ENCODE measurements around the gene ZNF496.
"Not testable (repeated sequence)": the region's sequence is repeated elsewhere in the genome, so short reads cannot be mapped to it uniquely, and the experiment has no call there.

Gene ZNF496

DNA sequence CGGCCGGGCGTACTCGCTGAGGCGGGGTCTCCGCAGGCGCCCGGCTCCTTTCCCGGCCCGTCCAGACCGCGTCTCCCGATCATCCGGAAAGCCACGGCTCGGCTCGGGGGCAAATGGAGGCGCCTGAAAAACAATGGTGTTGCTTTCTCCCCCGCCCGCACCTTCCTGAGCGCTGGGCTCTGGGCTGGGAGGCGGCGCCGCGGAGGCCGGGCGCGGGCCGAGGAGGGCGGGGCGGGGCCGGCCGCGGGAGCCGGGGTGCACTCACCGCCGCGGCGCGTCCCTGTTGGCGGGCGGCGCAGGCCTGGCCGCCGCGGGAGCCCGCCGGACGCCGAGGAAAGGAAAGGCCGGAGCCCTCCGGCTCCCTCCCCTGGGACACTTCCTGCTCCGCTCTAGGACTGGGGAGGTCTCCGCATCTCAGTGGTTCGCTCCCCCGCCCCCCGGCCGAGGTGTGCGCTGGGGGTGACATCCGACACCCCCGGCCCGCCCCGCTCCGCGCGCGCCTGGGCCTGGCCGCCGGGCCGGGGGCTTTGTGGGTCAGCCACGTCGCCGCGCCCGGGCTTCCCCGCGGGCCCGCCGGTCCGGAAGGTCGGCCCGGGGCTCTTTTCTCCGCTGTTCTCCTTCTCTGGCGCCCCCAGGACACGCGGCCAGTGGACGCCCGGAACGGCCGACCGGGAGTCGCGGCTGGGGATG lies at the start of gene ZNF496:
TSS of gene ZNF496 (minus strand) at position 343 of the 690 bp plus-strand sequence. CDS start 2,289 bp downstream, outside the sequence.
- DNase-seq (ENCODE audit: low read depth): no peak

- no peak for DNase-seq (ENCODE audit: low read depth)
Measured at GRCh38 chr1:247378334-247379073, 46.8 kb upstream of the ZNF496 start.

DNA sequence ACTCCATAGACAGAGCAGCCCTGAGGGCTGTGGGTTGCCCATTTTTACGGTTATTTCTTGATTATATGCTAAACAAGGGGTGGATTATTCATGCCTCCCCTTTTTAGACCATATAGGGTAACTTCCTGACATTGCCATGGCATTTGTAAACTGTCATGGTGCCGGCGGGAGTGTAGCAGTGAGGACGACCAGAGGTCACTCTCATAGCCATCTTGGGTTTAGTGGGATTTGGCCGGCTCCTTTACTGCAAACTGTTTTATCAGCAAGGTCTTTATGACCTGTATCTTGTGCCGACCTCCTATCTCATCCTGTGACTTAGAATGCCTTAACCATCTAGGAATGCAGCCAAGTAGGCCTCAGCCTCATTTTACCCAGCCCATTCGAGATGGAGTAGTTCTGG lies 46.0 kb upstream of the ZNF496 start:
- DNase-seq (ENCODE audit: low read depth): not testable (repeated sequence)

- no peak for DNase-seq (ENCODE audit: low read depth)
Measured at GRCh38 chr1:247376659-247377058, 45.0 kb upstream of the ZNF496 start.

- no peak for DNase-seq (ENCODE audit: low read depth)
Measured at GRCh38 chr1:247375747-247376146, 44.1 kb upstream of the ZNF496 start.

GRCh38 chr1:247374651-247375334 lies 43.1 kb upstream of the ZNF496 start:
- DNase-seq (ENCODE audit: low read depth): not testable (repeated sequence)

DNA sequence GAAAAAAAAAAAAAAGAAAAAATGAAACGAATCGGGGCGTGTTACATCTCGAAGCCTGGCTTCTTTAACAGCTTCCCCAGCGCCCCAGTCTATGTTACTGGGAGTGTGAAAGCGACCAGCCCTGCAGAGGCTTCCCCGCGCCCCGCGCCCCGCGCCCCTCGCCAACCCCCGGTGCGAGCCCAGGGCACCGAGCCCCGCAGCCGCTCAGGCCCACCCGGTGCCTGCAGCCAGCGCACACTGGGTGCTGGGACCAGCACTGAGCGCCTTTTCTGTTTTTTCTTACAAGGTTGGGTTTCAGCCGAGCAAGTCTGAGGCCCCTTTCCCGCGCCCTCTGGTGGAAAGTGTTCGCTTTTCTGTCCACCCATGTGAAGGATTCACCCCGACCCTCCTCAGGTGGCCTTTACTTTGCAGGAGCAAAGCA lies 42.1 kb upstream of the ZNF496 start:
- no peak for DNase-seq (ENCODE audit: low read depth)

GRCh38 chr1:247371801-247372259 lies 40.2 kb upstream of the ZNF496 start:
- DNase-seq (ENCODE audit: low read depth): no peak

DNA sequence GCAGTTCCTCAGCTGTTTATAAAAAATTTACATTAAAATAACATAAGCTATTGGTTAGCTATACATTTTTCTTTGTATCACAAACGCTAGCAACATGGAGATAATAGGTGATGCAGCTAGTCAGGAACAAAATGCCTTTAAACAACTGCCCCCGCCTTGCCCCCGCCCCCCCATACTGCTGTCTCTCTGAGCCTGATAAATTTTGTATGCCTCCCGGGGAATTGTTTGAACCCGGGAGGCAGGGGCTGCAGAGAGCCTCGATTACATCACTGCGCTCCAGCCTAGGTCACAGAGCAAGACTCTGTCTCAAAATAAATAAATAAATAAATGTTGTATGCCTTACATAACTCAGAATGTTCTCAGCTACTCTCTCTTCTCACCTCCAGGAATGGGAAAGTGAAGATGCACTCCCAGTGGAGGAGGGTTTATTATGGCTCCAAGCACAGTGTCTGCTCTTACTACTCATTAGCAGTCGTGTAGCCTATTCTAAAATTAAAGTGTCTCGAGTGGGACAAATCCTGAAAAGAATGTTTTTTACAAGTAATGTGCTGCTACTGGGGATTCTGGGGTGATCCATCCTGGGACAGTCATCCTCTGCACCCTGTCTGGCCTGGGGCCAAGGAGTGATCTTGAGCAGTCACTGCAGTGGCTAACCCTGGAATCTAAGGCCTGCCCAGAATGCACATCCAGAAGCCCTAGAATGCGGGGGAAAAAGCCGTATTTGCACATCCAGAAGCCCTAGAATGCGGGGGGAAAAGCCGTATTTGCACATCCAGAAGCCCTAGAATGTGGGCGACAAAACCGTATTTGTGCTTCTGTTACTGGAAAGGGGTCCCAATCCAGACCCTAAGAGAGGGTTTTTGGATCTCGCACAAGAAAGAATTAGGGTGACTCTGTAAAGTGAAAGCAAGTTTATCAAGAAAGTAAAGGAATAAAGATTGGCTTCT lies 39.4 kb upstream of the ZNF496 start:
- no peak for DNase-seq (ENCODE audit: low read depth)

DNA sequence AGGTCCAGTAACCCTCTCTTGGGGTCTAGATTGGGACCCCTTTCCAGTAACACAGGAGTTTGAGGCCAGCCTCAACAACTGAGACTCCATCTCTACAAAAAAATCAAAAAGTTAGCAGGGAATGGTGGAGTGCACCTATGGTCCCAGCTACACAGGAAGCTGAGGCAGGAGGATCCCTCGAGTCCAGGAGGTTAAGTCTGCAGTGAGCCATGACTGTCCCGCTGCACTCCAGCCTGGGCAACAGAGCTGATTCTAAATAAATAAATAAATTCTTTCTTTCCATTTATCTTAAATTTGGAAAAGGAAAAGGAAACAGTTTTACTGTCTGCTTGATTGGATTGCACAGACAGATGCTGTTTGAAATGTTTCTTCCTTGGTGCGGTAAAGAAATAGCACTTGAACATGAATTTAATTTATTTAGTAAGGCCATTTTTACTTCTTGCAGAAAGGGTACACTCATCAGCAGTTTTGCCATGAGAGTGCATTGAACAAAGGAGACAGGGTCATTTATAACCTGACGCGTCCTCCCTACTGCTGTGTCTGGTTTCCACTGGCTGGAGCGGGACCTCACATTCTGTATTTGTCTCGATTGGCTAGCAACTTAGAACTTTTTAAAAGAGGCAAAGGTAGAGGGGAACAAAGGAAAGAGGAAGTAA lies 37.0 kb upstream of the ZNF496 start:
- no peak for DNase-seq (ENCODE audit: low read depth)

GRCh38 chr1:247367786-247368422 lies 36.2 kb upstream of the ZNF496 start:
- DNase-seq (ENCODE audit: low read depth): no peak

- no peak for DNase-seq (ENCODE audit: low read depth)
Measured at GRCh38 chr1:247366926-247367645, 35.4 kb upstream of the ZNF496 start.

GRCh38 chr1:247366345-247366744 lies 34.7 kb upstream of the ZNF496 start:
- not testable (repeated sequence) for DNase-seq (ENCODE audit: low read depth)

GRCh38 chr1:247365023-247365422 lies 33.4 kb upstream of the ZNF496 start:
- DNase-seq (ENCODE audit: low read depth): no peak

DNA sequence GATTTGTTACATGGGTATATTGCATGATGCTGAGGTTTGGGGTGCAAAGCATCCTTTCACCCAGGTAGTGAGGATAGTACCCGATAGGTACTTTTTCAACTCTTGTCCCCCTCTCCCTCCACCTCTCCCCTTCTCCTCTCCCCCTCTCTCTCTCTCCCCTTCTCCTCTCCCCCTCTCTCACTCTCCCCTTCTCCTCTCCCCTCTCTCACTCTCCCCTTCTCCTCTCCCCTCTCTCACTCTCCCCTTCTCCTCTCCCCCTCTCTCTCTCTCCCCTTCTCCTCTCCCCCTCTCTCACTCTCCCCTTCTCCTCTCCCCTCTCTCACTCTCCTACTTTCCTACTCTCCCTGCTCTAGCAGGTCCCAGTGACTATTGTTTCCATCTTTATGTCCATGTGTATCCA lies 31.3 kb upstream of the ZNF496 start:
- not testable (repeated sequence) for DNase-seq (ENCODE audit: low read depth)

DNA sequence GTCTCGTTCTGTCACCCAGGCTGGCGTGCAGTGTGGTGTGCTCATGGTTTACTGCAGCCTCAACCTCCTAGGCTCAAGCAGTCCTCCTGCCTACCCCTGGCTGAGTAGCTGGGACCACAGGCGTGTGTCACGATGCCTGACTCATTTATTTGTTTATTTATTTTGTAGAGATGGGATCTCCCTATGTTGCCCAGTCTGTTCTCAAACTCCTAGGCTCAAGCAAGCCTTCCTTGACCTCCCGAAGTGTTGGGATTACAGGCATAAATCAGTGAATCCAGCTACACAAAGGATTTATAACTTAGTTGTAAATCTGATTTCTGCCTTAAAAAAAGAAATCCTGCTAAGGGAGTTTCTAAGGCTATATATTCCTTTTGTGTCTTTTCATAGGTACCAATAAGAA lies 30.5 kb upstream of the ZNF496 start:
- no peak for DNase-seq (ENCODE audit: low read depth)

DNA sequence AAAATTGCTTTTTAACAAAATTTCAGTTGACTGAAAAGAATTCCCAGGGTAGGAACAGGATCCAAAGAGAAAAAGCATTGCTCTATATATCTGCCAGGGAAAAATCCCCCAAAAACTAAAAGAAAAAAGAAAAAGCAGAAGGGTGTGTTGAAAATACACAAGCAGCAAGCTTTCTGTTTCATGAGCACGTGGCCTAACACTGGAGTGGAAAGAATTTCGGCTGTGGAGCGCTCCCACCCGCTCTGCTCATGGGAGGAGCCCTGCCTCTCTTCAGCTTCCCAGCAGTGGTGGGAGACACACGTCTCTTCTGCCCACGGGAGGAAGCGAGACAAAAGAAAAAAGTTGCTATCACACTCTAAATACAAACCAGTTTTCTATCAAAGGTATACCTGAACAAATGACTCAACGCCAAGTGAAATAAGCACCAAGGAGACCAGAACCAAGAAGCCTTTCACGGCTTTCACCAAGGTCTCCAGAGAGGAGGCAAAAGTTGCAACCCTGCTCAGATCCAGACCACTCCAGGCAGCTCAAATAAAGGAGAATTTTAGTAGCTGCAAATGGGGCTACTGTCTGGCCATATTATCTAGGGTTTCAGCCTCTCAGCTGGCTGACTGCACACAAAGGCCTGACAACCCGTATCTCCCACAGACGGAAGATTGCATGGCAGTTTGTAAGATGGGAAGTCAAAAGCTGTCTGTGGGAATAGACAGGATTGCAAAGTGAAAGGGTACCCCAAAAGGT lies 29.5 kb upstream of the ZNF496 start:
- DNase-seq (ENCODE audit: low read depth): no peak

- DNase-seq (ENCODE audit: low read depth): no peak
Measured at GRCh38 chr1:247360116-247360898, 28.6 kb upstream of the ZNF496 start.

Measured in non-pigmented ciliary epithelial cell (primary cell).